SH-SY5Y (cell line): ENCODE data around the gene TM2D3.

Experiments
- GATA2 ChIP-seq: IDR thresholded peaks from 2 replicates; pipeline ENCODE4 v1.6.1; 2011; ENCODE audit warnings: mild to moderate bottlenecking, low read depth, low read length
- GATA3 ChIP-seq: IDR thresholded peaks from 2 replicates; pipeline ENCODE4 v1.6.1; 2011; ENCODE audit warnings: low read depth, mild to moderate bottlenecking, low read length, moderate library complexity

Gene TM2D3

DNA sequence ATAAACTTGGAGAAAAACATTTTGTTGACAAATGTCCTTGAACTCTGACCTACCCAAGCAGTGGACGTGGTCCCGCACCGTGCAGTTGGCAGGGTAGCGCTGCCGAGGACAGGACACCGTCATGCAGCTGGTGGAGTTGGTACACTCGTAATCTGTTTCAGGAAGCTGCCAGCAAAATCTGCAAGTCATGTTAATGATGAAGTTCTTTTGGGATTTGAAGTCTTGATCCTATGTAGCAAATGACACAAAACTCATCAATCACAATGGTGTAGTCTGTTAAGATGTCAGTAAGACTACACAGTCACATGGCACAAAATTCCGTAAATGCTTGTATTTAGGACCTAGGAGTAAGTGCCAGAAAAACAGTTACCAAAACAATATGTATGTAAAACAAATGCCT is 5.5 kb downstream of the TM2D3 start:
- no peak for TF ChIP-seq GATA3
- no peak for TF ChIP-seq GATA2

DNA sequence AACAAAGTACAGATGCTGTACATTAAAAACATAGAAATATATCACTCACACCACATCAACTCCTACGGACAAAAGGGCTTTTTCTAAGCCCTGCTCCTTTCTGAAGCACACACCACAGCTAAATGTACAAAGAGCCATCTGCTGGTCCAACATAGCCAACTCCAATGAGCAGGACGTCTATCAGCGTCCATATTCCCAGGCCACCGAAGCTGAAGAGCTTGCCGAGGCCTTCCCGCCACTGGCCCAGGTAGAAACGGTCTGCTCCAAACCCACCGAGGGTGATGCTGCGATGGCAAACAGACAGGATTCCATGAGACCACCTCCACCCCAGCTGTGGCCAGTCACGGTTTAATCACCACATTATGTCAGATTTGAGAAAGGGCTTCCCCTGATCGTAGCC is 9.8 kb downstream of the TM2D3 start:
- TF ChIP-seq GATA3, result no peak
- TF ChIP-seq GATA2, result no peak

DNA sequence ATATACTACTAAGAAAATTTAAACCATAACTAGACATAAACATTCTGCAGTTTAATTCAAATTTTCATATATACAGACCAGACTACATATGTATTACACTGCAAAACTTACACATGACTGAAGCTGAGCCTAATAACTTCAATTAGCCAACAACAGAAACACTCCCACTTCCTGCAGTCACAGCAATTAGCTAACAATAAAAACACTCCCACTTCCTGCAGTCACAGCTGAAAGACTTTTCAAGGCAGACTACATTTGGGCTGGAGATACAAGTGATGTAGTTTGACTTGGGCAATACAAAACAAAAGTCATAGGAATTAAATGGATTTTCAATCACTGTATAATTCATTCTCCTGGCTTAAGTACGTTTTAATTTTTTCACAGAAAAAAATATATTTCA is 10.3 kb downstream of the TM2D3 start:
- TF ChIP-seq GATA3 (no peak), GATA2 (no peak)

DNA sequence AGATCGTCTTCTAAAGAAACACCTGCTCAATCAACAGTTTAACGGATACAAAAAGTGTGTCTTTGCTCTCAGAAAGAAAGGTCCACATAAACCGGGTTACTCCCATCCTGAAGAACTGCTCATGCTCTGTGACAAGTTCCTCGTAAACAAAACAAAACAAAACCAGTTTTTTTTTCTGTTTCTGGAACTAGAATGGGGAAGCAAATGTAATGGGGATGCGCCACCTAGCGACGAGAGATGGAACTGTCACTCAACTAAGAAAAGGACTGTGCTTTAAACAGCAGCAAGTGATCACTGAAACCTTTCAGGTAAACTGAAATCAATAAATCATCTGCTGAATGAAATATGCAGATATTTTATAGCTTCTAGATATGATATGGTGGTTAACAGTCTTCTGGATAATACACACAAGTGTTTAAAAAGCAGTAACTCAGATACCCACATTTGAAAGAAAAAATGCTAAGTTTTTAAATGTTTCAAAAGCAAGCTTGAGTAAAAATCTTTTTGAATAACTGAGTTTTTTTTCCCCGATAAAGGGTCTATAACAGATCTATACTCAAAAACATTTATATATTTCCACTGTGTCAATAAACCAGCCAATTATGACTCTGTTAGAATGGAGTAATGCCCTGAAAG is 10.9 kb downstream of the TM2D3 start:
- TF ChIP-seq GATA3 (no peak), GATA2 (no peak)

DNA sequence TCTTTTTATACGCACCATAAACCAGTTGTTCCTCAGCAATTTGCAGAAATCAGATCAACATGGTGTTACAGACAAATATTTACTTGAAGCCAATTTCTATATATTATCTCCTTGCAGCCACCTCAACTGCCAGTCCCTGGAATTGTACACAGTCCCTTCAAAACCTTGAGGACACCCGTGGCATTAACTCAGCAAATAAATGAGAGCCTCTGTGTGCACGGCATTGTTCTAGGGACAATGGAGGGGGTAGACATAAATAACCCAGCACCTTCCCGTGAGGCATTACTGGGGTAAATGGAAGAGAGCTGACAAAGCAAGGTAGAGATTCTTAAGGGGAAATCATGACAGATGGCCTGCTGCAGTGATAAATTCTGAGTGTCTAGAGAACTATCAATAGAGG is 12.5 kb downstream of the TM2D3 start:
- no peak for TF ChIP-seq GATA3
- TF ChIP-seq GATA2, result no peak

DNA sequence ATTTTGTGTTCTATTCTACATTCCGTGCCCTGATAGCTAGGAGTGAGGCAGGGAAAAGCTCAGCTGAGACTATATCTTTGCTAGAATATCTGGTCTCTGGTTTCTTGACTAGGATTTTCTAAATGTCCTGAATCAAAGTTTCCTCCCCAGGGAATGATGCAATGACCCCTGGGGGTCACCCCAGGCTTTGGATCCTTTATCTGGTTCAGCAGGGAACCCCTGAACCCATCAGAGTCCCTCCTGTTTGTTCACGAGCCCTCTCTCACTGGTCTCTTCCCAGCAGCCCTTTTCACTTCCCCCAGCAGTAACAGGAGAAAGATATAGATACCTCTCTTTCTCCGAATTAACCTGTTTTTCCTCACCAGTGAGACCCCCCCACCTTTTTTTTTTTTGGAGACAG is 14.3 kb downstream of the TM2D3 start:
- TF ChIP-seq GATA3, result no peak
- TF ChIP-seq GATA2, result no peak

DNA sequence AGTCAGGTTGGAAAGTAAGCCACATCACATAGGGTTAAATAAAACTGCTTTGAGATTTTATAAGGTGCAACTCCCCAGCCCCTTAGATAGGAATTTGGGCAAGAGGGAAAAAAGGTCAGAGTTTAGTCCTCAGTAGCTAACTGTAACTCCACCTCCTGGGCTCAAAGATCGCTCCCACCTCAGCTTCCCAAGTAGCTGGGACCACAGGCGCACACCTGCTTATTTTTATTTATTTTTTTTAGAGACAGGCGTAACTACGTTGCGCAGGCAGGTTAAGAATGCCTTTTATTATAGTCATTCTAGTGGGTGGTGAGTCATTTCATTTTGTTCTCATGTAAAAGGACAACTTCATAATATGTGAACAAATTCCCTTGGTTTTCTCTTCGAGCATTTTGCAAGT is 14.7 kb downstream of the TM2D3 start:
- TF ChIP-seq GATA3 (no peak), GATA2 (no peak)

DNA sequence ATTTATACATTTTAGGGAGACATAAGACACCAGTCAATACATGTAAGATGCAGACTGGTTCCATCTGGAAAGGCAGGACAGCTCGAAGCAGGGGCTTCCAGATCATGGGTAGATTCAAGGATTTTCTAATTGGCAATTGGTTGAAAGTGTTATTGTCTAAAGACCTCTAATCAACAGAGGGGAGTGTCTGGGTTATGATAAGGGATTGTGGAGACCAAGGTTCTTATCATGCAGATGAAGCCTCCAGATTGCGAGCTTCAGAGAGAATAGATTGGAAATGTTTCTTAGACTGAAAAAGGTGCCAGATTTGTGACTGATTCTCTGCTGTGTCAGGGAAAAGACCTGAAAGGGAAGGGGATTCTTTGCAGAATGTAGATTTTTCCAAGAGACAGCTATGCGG is 15.1 kb downstream of the TM2D3 start:
- TF ChIP-seq GATA3, result no peak
- no peak for TF ChIP-seq GATA2

DNA sequence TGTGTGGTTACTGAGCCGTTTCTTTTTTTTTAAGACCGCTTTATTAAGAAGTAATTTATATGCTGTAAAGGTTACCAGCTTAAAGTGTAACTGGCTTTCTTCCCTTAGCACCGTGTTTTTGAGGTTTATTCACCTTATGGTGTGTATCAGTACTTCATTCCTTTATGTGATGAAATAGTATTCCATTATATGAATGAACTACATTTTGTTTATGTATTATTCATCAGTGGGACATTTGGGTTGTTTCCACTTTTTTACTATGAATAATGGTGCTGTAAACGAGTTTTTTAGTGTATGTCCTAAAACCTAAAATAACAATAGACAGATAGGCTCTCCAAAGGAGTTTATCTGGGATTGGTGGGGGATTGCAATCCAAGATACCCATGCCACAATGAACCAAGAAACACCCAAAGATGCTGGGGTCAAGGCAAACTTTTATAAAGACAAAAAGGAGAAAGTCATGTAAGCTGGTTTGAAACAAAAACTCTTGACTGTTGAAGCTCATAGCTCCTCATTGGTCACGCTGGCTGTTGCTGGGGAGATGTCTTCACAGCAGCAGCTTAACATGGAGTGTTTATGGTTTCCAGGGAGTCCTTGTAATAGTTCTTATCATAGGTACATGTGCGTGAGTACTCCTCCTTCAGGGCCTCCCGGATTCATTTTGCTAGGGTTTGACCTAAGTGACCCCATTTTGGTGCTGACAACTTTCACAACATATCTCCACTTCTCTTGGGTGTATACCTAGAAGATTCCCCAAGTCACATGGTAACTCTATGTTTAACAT is 16.0 kb downstream of the TM2D3 start:
- TF ChIP-seq GATA3 (no peak), GATA2 (no peak)

DNA sequence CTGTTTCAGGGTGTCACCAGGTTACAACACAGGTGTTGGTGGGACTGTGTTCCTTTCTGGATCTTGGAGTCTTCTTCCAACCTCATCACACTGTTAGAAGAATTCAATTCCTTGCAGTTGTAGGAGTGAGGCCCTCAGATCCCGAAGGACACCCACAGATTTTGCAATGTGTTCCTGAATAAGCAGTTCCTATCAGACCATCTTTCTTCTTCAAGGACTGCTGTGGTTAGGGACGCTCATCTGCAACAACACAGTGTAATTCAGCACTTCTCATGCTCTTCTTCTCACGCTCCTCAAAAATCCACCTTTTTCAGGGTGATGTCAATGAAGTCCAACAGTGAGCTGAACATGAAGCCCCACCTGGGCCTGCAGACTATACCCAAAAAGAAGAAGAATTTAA is 18.8 kb downstream of the TM2D3 start:
- TF ChIP-seq GATA2 (no peak), GATA3 (no peak)

DNA sequence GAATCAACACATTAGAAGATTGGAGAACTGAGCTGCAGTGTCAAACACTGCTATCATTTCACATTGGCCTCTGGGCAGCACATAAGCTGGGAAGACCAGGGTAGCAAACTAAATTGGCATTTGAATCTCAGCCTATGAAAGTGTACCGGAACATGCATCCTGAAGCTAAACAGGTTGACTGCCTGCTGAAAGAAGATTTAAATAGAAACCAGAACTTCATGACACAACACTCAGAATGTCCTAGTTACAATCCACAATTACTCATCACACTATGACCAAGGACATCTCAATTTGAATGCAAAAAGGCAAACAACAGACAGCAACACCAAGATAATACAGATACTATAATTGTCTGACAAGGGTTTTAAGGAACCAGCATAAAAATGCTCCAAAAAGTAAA is 26.2 kb downstream of the TM2D3 start:
- no peak for TF ChIP-seq GATA3
- no peak for TF ChIP-seq GATA2

DNA sequence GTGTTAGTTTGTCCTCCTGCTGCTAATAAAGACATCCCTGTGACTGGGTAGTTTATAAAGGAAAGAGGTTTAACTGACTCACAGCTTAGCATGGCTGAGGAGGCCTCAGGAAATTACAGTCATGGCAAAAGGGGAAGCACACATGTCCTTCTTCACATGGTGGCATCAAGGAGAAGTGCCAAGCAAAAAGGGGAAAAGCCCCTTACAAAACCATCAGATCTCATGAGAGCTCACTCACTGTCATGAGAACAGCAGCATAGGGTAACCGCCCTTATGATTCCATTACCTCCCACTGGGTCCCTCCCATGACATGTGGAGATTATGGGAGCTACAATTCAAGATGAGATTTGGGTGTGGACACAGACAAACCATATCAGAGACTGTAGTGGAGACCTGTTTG is 27.0 kb downstream of the TM2D3 start:
- TF ChIP-seq GATA2 (no peak), GATA3 (no peak)

DNA sequence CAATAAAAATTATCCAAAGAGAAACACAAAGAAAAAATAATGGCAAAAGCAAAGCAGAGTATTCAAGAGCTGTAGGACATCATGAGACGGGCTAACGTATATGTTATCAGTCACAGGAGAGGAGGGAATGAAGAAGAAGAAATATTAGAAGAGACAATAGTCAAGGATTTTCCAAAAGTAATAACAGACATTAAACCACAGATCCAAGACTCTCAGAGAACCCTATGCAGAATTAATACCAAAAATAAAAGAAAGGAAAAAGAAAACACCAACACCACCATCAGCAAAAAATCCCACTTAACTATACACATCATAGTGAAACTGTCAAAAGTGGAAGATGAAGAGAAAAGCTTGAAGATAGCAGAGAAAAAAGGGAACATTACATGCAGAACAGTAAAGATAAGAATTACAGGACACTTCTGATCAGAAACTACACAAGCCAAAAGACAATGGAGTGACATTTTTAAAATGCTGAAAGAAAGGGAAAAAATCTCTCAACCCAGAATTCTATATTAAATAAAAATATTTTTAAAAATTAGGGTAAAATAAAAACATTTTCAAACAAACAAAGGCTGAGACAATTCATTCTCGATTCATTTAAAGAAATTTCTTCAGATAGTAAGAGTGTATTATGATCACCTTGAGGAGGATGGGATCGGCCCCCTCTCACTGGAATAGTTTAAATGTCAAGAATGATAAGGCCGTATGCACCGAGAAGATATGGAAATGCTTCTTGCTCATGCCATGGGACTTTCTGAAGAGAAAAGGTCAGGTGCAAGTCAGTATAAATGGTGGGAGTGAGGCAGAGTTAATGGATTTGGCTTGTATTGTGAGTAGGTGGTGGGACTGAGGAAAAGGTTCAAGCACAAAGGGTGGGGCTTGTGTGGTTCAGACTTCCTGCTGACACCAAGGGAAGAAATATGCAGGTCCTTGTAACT is 28.5 kb downstream of the TM2D3 start:
- no peak for TF ChIP-seq GATA3
- TF ChIP-seq GATA2, result no peak

DNA sequence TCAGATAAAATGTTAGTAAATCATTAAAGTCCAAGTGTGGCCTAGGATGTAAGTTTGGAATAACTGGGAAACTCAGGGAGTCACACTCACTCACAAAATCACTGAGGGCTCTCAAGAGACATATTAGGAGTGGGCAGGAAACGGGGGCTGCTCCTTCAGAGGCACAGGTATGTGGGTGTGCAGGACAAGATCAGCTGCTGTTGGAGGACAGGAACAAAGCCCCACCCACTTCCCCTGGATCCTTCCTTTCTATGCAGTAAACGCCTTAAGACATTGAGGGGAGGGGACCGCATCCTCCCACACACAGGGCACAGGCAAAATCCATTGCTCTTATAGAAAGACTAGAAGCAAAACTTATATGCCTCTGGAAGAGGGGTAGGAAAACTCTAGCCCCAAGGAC is 30.2 kb downstream of the TM2D3 start:
- no peak for TF ChIP-seq GATA2
- no peak for TF ChIP-seq GATA3

DNA sequence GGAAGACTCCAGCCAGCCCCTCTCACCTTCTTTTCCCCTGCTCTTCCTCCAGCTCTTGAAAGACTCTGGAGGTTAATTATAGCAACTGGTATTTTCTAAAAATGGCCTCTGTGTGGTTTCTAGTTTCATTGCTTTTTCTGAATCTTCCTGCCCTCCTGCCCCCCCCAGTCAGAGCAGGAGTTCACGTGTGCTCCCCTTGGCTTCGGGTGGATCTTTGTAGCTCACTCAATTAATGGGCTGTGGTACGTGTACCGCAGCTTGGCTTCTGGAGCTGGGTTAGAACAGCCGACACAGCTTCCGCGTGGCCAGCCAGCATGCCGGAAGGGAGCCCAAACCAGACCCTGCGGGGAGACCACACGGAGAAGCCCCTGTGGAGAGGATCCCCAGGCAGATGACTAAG is 31.5 kb downstream of the TM2D3 start:
- TF ChIP-seq GATA2 (no peak), GATA3 (no peak)

DNA sequence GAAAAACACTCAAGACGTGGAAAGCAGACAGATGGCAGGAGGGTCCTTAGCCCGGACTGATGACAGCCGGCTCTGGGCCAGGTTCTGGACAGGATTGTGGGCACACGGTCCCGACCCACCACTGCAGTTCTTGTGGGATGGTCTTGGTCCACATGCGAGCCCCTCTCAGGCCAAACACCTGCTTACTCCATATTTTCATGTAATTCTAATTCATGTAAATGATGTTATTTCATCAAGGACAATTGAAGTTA is 32.6 kb downstream of the TM2D3 start:
- no peak for TF ChIP-seq GATA2
- no peak for TF ChIP-seq GATA3
